ENCODE data around the gene ART1. TPM values are rescaled to one million over a fixed set of nuclear protein-coding genes. Genes with fewer than 3 reads are reported as not detected.

Gene ART1
- total and polyA plus RNA-seq, 12 donors, result 0.03 to 2.8 (median 1.2) TPM; not detected in 3

- H3K36me3 ChIP-seq, result peaks cover 0 to 99% (median 63%) of the 10 kb centered on the region in 9 donors
- intact Hi-C loops (cut with DNase I), result no loop called here
- ATAC-seq, result no peak
Observed at GRCh38 chr11:3700410-3700809, 55.5 kb downstream of the ART1 start.

DNA sequence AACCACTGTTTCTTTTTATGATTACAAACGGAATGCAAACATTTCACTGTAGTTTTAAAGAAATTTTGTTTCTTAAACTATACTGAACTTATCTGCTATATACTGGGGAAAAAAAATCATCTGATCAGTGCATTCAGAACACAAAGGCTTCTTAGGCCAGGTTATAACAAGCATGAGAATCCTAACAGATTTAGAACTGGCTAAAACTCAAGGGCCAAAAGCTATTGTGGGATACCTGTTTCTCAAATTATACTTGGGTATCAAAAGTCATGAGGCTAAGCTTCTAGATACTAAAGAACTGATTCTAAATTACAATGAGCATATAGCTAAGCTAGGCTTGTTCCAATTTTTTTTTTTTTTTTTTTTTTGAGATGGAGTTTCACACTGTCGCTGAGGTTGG, 56.0 kb downstream of the ART1 start:
- H3K4me1 ChIP-seq, result peaks cover 0 to 11% (median 0%) of the 10 kb centered on the region in 9 donors
- intact Hi-C loops (cut with DNase I), result no loop called here
- TF ChIP-seq, protein P1, sequence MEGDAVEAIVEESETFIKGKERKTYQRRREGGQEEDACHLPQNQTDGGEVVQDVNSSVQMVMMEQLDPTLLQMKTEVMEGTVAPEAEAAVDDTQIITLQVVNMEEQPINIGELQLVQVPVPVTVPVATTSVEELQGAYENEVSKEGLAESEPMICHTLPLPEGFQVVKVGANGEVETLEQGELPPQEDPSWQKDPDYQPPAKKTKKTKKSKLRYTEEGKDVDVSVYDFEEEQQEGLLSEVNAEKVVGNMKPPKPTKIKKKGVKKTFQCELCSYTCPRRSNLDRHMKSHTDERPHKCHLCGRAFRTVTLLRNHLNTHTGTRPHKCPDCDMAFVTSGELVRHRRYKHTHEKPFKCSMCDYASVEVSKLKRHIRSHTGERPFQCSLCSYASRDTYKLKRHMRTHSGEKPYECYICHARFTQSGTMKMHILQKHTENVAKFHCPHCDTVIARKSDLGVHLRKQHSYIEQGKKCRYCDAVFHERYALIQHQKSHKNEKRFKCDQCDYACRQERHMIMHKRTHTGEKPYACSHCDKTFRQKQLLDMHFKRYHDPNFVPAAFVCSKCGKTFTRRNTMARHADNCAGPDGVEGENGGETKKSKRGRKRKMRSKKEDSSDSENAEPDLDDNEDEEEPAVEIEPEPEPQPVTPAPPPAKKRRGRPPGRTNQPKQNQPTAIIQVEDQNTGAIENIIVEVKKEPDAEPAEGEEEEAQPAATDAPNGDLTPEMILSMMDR (IDR thresholded peaks at IDR 0.05), result no peak
- H3K36me3 ChIP-seq, result peaks cover 0 to 99% (median 63%) of the 10 kb centered on the region in 9 donors
- no peaks in the 10 kb centered on the region for H3K9me3 ChIP-seq
- ATAC-seq, result no peak
- no peak overlapping the region for H3K4me3 ChIP-seq
- H3K27me3 ChIP-seq, result no peaks in the 10 kb centered on the region
- WGBS, 2 donors, result 94 to 96% methylated on average over 2 of the region's 2 CpGs
- peak overlapping the region in 1 of 10 donors; percentile 11 for H3K27ac ChIP-seq
- DNase-seq, result no peak

More at GRCh38 chr11:3700410-3700809, 55.5 kb downstream of the ART1 start:
- DNase-seq, result no peak
- WGBS, 2 donors, result 93 to 97% methylated on average over 2 of the region's 2 CpGs
- Histone ChIP-seq H3K27ac (peak overlapping the region in 1 of 10 donors; percentile 11), H3K9me3 (no peaks in the 10 kb centered on the region), H3K4me1 (peaks cover 0 to 11% (median 0%) of the 10 kb centered on the region in 9 donors), H3K27me3 (no peaks in the 10 kb centered on the region), H3K4me3 (no peak overlapping the region)
- TF ChIP-seq, protein P1 (IDR thresholded peaks at IDR 0.05), result no peak

DNA sequence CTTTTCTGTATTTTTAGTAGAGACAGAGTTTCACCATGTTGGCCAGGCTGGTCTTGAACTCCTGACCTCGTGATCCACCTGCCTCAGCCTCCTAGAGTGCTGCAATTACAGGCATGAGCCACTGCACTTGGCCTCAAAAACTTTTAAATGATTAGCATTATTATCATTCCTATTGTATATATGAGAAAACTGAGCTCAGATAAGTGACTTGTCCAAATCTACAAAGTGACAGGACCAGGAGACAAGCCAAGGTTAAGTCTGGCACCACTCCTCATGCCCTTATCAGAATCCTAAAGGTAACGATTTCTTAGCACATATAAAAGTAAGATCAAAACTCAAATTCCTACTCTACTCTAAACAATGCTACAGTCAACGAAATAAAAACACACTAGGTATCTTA, 58.5 kb downstream of the ART1 start:
- H3K4me1 ChIP-seq, result peaks cover 0 to 11% (median 0%) of the 10 kb centered on the region in 9 donors
- ATAC-seq, result no peak
- no peak overlapping the region for H3K4me3 ChIP-seq
- H3K36me3 ChIP-seq, result peaks cover 0 to 99% (median 45%) of the 10 kb centered on the region in 9 donors
- H3K9me3 ChIP-seq, result no peaks in the 10 kb centered on the region
- TF ChIP-seq, protein P1 (IDR thresholded peaks at IDR 0.05), result no peak
- DNase-seq, result no peak
- no peak overlapping the region for H3K27ac ChIP-seq
- intact Hi-C loops (cut with DNase I), result no loop called here
- no peaks in the 10 kb centered on the region for H3K27me3 ChIP-seq
- 77 to 80% methylated on average over 3 of the region's 3 CpGs for WGBS, 2 donors

GRCh38 chr11:3707176-3707575, 62.2 kb downstream of the ART1 start:
- intact Hi-C loops (cut with DNase I), result no loop called here
- Histone ChIP-seq H3K36me3 (peaks cover 0 to 99% (median 52%) of the 10 kb centered on the region in 9 donors), H3K4me3 (no peak overlapping the region), H3K27me3 (no peaks in the 10 kb centered on the region), H3K27ac (no peak overlapping the region), H3K4me1 (no peaks in the 10 kb centered on the region), H3K9me3 (no peaks in the 10 kb centered on the region)
- ATAC-seq (no peak), DNase-seq (no peak)
- TF ChIP-seq, protein P1 (IDR thresholded peaks at IDR 0.05), result no peak
- 93% methylated on average over 2 of the region's 2 CpGs for WGBS, 2 donors

All from heart right ventricle (tissue), 16 donors.